GM19351 (cell line): ENCODE measurements around the gene ABHD8.
A peak's percentile ranks its signal among the peaks of the same experiment; 100 is the strongest.
"Not testable (repeated sequence)": the region's sequence is repeated elsewhere in the genome, so short reads cannot be mapped to it uniquely, and the experiment has no call there.

ENCODE experiments used
- ATAC-seq: cut with Tn5 transposase; IDR thresholded peaks from one replicate; pipeline ENCODE4 v1.9.1; 2021; ENCODE audit warnings: mild to moderate bottlenecking, moderate library complexity; ENCODE audit not compliant: unreplicated experiment

Gene ABHD8

GRCh38 chr19:17300992-17301619 lies 2.1 kb downstream of the ABHD8 start:
- ATAC-seq: no peak

- no peak for ATAC-seq
These were observed 6.2 kb downstream of the ABHD8 start for GRCh38 chr19:17296976-17297375.

DNA sequence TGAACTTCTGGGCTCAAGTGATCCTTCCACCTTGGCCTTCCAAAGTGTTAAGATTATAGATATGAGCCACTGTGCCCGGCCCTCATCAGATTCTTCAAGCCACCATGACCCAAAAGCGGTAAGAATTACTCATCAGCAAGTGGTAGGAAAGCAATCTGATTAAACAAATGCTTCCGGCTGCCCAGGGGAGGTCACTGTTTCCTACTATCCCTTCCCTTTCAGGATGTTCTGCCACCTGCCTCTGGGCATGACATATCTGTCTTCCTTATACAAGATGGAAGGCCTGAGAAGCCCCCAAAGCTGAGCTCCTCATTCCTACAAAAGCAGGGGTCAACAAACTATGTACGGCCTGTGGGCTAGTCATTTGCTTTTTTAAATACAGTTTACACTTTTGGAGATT lies 7.0 kb downstream of the ABHD8 start:
- ATAC-seq: no peak

DNA sequence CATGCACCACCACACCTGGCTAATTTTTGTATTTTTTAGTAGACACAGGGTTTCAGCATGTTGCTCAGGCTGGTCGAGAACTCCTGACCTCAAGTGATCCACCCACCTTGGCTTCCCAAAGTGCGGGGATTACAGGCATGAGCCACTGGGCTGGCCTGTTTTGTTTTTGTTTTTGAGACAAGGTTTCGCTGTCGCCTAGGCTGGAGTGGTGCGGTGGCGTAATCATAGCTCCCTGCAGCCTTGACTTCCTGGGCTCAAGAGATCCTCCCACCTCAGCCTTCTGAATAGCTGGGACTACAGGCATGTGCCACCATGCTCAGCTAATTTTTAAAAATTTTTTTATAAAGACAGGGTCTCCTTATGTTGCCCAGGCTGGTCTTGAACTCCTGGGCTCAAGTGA lies 7.7 kb downstream of the ABHD8 start:
- ATAC-seq: not testable (repeated sequence)

GRCh38 chr19:17294051-17294891 lies 9.0 kb downstream of the ABHD8 start:
- ATAC-seq: no peak

DNA sequence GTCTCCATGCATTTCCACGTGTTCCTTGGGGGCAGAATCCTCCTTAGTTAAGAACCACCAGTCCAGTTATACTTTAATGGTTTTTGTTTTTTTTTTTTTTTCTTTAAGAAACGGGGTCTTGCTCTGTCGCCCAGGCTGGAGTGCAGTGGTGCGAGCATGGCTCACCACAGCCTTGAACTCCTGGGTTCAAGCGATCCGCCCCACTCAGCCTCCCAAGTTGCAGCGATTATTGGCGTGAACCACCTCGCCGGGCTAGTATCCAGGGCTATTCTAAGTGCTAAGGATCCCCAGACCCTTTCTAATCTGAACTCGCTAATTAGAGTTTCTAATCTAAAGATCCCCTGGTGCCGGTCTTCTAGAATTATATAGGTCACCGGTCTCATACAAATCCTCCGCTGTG lies 9.6 kb downstream of the ABHD8 start:
- no peak for ATAC-seq

DNA sequence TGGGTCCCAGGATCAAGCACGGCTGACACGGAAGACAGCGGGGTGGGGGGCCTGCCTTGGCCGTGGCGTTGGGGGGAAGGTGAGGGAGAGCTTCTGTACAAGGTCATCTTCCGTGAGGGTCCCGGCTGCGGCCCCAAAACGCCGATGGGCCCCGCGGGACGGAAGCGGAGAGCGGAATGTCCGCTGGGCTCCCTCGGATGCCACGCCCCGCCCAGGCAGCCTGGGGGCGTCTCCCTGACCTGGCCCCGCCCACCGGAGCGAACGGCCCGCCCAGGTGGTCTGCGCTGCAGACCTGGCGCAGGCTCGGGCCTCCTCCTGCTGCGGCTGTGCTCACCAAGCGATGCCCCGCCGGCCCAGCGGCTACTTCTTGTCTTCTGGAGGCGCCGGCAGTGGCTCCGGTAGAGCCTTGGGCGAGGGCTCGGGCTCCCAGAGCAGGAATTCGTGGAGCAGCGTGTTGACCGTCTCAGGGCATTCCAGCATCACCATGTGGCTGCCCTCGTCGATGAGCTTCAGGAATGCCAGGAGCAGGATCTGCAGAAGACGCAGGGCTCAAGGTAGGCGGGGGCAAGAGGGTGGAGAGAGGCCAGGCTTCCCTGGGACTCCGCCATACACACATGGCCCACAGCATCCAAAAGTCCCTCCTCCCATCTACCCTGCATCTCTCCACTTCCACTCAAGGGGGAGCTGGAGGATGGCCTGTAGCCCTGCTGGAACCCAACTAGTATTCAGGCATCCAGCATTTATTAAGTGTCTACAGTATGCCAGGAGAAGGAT lies 10.7 kb downstream of the ABHD8 start:
- peak; percentile 86 for ATAC-seq

GRCh38 chr19:17289489-17289888 lies 13.7 kb downstream of the ABHD8 start:
- no peak for ATAC-seq

DNA sequence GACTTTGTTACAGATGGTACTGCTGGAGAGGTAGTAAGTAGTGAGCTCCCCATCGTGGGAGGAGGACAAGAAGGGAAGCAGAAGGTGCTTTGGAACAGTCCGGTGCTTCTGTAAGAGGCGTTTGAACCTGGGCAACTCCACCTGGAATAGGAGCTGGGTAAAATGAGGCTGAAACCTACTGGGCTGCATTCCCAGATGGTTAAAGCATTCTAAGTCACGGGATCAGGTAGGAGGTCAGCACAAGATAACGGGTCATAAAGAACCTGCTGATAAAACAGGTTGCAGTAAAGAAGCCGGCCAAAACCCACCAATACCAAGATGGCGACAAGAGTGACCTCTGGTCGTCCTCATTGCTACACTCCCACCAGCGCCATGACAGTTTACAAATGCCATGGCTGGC lies 16.5 kb downstream of the ABHD8 start:
- ATAC-seq: no peak

DNA sequence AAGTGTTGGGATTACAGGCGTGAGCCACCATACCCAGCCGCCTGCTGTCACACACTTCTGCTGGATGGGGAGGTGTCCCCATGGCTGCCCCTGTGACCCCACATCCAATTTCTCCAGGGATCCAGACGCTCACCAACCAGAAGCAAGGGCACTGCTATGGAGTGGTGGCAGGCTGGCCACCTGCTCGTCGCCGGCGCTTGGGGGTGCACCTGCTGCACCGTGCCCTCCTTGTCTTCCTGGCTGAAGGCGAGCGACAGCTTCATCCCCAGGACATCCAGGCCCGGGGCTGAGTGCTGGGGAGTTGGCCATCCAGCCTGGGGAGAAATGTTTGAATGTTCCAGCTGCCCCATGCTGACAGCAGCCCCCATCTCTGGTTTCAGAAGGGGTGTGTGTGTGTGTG lies 17.0 kb downstream of the ABHD8 start:
- no peak for ATAC-seq

DNA sequence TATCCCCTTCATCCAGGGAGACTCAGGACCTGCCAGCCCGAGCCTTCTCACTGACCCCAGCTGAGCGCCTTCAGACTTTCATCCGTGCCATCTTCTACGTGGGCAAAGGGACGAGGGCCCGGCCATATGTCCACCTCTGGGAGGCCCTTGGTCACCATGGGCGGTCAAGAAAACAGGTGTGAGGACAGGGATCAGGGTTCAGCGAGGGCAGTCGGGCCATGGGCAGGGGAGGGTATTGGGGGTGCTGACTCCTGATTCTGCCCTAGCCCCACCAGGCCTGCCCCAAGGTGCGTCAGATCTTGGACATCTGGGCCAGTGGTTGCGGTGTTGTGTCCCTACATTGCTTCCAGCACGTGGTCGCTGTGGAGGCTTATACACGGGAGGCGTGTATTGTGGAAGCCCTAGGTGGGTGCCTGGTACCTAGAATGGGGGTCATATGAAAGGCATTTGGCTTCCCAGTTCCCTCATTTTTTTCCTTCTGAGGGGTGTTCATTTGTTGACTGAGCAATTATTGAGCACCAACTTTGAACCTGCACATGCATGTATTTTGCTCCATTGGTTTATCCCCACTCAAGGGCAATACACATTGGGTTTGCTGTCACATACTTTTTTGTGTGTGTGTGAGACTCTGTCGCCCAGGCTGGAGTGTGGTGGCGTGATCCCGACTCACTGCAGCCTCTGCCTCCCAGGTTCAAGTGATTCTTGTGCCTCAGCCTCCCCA lies 17.6 kb downstream of the ABHD8 start:
- ATAC-seq: no peak

DNA sequence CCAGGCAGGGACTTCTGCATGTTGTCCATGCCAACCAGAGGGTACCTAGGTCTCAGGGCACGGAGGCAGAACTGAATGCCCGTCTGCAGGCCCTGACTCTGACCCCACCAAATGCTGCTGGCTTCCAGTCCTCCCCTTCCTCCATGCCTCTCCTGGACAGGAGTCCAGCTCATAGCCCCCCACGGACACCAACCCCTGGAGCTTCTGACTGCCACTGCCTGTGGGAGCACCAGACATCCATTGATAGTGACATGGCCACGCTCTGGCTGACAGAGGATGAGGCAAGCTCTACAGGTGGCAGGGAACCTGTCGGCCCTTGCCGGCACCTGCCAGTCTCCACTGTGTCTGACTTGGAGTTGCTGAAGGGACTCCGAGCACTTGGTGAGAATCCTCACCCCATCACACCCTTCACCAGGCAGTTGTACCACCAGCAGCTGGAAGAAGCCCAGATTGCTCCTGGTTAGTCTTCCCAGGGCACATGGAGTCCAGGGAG lies 19.7 kb downstream of the ABHD8 start:
- no peak for ATAC-seq

GRCh38 chr19:17282488-17283125 lies 20.6 kb downstream of the ABHD8 start:
- ATAC-seq: peak; percentile 40

DNA sequence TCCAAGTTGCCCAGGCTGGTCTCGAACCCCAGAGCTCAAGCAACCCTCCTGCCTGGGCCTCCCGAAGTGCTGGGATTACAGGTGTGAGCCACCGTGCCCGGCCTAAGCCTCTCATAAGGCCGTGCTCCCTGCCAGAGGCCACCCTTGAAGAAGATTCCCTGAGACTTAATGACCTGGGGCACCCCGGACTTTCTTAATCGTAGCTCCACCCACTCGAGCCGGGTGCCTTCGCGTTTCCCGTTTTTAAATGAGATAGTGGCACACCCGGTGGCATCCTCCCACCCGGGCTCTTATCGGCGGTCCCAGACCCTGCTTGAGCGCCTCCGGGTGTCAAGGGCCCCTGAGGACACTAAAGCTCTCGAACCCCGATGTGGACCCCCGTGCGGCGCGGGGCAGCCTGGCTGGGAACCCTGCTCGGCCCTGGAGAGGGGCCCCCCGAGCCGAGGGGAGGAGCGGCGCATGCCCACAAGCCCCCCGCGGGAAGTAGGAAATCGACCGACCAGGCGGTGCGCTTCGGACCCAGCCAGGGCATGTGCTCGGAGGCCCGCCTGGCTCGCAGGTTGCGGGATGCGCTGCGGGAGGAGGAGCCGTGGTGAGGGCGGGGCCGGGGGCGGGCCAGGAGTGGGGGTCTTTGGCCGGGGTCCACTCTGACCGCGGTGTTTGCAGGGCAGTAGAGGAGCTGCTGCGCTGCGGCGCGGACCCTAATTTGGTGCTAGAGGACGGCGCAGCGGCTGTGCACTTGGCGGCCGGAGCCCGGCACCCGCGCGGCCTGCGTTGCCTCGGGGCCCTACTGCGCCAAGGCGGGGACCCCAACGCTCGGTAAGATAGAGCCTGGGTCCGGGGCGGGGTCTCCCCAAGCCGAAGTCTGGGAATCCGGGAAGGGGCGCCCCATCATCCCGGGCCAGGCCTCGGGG lies 21.6 kb downstream of the ABHD8 start, which contains the start of gene ANKLE1:
Gene ANKLE1 (plus strand): TSS at position 511 of the 914 bp plus-strand sequence. CDS start 20 bp downstream, at position 531.
- no peak for ATAC-seq

- no peak for ATAC-seq
These were observed 23.8 kb downstream of the ABHD8 start for GRCh38 chr19:17279436-17279835.

DNA sequence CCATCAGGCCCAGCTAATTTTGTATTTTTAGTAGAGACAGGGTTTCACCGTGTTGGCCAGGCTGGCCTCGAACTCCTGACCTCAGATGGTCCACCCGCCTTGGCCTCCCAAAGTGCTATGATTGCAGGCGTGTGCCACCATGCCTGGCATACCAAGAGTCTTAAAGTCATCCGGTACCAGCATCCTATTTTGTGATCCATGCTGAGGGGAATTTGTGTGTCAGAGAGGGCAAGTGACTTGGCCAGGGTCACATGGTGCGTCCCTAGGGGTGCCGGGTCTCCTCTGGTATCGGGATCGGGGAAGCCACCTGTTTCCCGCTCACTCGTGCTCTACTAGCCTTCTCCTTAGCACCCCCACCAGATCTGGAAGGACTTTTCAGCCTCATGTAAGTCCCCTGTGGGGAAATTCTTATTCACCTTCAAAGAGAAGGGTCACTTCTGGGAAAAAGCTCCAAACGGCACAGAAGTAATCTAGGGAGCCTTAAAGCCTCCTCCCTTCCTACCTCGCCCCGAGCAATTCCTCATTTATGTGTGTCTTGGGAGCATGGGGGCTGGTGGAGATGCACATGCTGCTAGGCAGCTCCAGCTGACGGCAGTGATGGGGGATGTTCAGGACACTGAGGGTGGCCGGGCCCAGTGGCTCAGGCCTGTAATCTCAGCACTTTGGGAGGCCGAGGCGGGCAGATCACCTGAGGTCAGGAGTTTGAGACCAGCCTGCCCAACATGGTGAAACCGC lies 27.6 kb downstream of the ABHD8 start:
- ATAC-seq: no peak

DNA sequence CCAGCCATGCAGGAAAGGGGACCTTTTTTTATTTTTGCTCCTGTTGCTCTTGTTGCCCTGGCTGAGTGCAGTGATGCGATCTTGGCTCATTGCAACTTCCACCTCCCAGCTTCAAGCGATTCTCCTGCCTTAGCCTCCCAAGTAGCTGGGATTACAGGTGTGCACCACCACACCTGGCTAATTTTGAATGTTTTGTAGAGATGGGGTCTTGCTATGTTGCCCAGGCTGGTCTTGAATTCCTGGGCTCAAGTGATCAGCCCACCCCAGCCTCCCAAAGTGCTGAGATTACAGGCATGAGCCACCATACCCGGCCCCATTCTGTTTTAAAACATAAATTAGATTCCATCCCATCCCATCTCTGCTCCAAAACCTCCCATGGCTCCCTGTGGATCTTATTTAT lies 28.3 kb downstream of the ABHD8 start:
- ATAC-seq: not testable (repeated sequence)

GRCh38 chr19:17268754-17269153 lies 34.5 kb downstream of the ABHD8 start:
- no peak for ATAC-seq
